HepG2 (cell line): ENCODE results near the gene JPT2.

Source experiments
- CTCF ChIP-seq: sonication (generic); formaldehyde crosslinking; IDR thresholded peaks from 2 replicates; pipeline ENCODE4 v1.5.0; 2020; ENCODE audit warnings: mild to moderate bottlenecking, missing genetic modification reagents, moderate library complexity
- EED ChIP-seq: sonication (generic); formaldehyde crosslinking; IDR thresholded peaks from 2 replicates; pipeline ENCODE4 v1.5.0; 2020; ENCODE audit warnings: mild to moderate bottlenecking, missing genetic modification reagents
- EP300 ChIP-seq, 3 experiments: sonication (generic) in 1 of 3; formaldehyde crosslinking in 1 of 3; IDR thresholded peaks; 2 replicates each; pipeline versions ENCODE4 v1.5.1 to v1.6.1; 2011 to 2020; ENCODE audit warnings: low read depth in 2 of 3, low read length in 2 of 3, borderline replicate concordance in 1 of 3, improper control_type of control experiment in 1 of 3, mild to moderate bottlenecking in 1 of 3, missing genetic modification reagents in 1 of 3, moderate library complexity in 1 of 3
- MAFF ChIP-seq: IDR thresholded peaks from 2 replicates; pipeline ENCODE4 v1.6.1; 2011; ENCODE audit warnings: low read depth, low read length, improper control_type of control experiment
- NBN ChIP-seq: fragments of 450-650 bp; conservative IDR thresholded peaks from 2 replicates; pipeline ENCODE4 v1.6.1; 2017
- TAF1 ChIP-seq: sonication (generic); formaldehyde crosslinking; IDR thresholded peaks from 2 replicates; pipeline ENCODE4 v1.4.0; 2020; ENCODE audit warnings: missing genetic modification reagents
- ZNF234 ChIP-seq: sonication (generic); formaldehyde crosslinking; conservative IDR thresholded peaks from 2 replicates; pipeline ENCODE4 v1.5.1; 2020; ENCODE audit warnings: mild to moderate bottlenecking, missing genetic modification reagents

GRCh38 chr16:1747934-1748333 is 69.9 kb downstream of the JPT2 start:
- TF ChIP-seq EED (CRISPR knock-in tag) (no peak), MAFF (no peak), EP300 (IDR thresholded peaks at IDR 0.05; ENCODE audit: low read depth in 2 of 2, low read length in 2 of 2) (no peak), EP300 (CRISPR knock-in tag; IDR thresholded peaks at IDR 0.05; ENCODE audit: borderline replicate concordance) (no peak), TAF1 (CRISPR knock-in tag) (no peak), CTCF (CRISPR knock-in tag) (no peak), NBN (no peak), ZNF234 (no peak)
